GM18861 (cell line): ENCODE data around the gene CASKIN1.

Source experiments
- ATAC-seq: cut with Tn5 transposase; IDR thresholded peaks from one replicate; pipeline ENCODE4 v1.9.1; 2021; ENCODE audit not compliant: unreplicated experiment

The CASKIN1 gene

GRCh38 chr16:2176047-2176446 lies 20.4 kb downstream of the CASKIN1 start:
- no peak for ATAC-seq

DNA sequence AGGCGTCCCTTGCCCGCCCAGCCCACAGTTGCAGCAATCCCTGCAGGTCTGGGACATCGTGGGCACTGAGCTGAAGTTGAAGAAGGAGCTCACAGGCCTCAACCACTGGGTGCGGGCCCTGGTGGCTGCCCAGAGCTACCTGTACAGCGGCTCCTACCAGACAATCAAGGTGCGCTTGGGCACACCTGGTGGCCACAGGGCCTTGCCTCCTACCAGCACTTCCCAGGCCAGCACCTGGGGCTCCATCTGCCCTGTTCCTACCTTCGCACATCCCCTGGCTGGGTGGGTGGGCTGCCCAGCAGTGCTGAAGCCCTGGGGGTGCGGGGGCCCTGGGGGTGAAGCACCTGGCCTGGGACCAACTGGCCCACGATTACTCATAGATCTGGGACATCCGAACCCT lies 21.0 kb downstream of the CASKIN1 start:
- no peak for ATAC-seq

GRCh38 chr16:2174396-2175131 lies 21.8 kb downstream of the CASKIN1 start:
- no peak for ATAC-seq

- ATAC-seq: no peak
These were observed 22.5 kb downstream of the CASKIN1 start for GRCh38 chr16:2173916-2174315.

GRCh38 chr16:2173366-2173765 lies 23.0 kb downstream of the CASKIN1 start:
- ATAC-seq: no peak

- no peak for ATAC-seq
These were observed 23.6 kb downstream of the CASKIN1 start for GRCh38 chr16:2172688-2173335.

GRCh38 chr16:2171601-2172178 lies 24.7 kb downstream of the CASKIN1 start:
- no peak for ATAC-seq

DNA sequence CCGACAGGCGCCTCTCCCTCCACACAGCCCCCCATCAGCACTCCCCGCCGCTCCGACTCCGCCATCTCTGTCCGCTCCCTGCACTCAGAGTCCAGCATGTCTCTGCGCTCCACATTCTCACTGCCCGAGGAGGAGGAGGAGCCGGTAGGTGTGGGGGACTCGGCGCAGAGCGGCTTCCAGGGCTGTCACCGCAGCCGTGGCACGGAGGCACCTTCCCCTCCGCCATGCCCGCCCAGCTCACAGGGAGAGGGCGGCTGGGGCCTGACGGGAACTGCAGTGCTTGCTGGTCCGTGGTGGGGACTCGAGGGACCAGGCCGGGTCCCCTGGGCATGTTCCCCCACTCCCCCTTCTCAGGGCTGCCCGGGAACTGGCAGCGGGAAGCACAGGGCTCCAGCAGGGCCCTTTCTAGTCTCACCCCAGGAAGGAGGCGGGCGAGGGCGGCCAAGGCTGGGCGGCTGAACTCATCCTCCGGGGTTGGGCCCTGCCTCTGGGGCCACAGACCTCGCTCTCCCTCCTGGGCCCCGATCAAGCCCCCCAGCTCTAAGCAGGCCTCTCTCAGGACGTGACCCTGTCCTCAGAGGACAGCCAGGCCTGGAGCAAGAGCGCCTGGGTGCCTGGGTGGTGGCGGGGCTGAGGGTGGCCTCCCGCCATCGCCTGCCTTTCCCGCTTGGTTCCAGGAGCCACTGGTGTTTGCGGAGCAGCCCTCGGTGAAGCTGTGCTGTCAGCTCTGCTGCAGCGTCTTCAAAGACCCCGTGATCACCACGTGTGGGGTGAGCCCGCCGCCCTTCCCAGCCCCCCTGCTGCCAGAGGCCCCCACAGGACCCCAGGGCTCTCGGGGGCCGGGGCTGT lies 25.6 kb downstream of the CASKIN1 start:
- no peak for ATAC-seq

DNA sequence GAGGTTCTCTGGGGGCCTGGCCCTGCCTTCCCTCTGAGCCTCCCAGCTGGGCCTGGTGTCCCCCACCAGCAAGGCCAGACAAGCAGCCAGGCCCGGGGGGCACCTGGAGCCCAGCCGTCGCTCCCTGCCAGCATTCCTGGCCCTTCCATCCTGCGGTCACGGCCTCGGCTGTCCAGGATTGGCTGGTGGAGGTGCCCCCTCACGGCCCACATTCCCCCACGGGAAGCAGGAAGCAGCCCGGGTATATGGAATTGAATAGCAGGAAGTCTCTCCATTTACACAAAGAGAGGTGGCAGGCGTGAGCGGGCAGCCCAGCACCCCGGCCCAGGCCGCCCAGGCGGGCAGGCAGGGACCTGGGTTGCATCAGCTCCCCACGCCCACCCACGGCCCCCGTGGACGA lies 26.3 kb downstream of the CASKIN1 start:
- ATAC-seq: no peak

DNA sequence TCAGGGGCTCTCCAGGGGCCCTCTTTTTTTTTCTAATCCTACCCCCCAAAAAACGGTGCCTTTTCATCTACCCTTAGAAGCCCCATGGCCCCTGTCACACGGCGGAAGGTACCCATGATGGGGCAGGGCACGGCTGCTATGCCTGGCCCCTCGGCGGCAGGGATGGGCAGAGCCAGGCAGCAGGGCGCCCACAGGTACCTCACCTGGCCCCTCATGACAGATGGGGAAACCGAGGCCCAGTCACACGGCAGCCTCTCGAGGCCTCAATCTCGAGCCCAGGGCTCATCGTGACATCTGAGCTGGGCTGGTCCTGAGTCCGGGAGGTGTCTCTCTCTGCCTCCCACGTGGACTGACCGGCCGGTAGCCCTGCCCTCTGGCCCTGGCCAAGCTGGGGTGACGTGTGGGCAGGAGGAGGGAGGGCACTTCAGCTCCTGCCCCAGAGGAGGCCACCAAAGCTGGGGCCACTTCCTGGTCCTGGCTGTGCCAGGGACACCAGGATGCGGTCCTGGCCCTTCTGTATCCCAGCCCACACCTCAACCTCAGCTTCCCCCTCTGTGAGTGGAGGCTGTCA lies 29.3 kb downstream of the CASKIN1 start:
- no peak for ATAC-seq

- no peak for ATAC-seq
These were observed 29.9 kb downstream of the CASKIN1 start for GRCh38 chr16:2166263-2167067.

DNA sequence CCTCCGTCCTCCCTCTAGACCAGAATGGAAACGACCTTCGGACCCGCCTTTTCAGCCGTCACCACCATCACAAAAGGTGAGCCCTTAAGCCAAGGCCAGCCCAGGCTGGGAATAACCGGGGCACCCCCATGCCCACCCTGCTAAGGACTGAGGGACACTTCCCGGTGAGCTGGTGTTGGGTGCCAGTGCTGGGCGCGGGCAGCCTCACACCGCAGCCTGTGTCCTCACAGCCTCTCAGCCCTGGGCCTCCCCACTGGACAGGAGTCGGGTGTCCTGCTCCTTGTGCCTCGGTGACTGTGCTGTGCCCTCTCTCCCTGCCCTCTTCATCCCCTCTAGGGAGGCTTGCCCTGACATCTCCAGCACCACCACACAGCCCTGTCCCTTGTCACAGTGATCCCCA lies 30.5 kb downstream of the CASKIN1 start:
- ATAC-seq: no peak

DNA sequence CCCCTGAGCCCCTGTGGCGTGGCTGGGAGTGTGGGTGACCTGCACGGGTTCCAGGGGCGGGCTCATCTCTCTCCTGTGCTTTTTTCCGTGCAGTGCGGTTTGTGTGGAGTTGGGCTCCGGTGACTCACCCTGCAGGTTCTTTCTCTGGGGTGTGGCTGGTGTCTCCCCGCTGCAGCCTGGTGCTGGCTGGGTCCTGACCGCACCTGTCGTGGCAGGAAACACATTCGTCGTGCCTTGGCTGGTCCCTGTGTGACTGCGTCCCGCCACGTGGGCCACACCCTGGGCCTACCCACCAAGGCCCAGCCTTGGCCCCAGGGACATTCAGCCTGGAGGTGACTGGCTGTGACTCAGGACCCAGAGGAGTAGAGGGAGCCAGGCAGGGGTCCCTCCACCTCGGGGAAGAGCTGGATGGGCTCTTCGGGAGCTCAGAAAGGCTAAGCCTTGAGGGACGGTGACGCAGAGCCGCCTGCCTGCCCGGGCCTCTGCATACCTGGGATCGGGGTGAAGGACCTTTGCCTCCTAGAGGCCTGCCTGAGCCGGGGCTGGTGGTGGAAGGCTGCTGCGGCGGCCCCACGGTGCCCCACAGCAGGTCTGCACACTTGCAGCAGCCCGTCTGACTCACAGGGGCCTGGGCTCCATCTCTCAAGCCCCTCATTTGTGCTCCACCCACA lies 33.1 kb downstream of the CASKIN1 start:
- ATAC-seq: no peak

GRCh38 chr16:2162676-2163118 lies 33.7 kb downstream of the CASKIN1 start:
- no peak for ATAC-seq

- no peak for ATAC-seq
These were observed 34.5 kb downstream of the CASKIN1 start for GRCh38 chr16:2161911-2162310.

DNA sequence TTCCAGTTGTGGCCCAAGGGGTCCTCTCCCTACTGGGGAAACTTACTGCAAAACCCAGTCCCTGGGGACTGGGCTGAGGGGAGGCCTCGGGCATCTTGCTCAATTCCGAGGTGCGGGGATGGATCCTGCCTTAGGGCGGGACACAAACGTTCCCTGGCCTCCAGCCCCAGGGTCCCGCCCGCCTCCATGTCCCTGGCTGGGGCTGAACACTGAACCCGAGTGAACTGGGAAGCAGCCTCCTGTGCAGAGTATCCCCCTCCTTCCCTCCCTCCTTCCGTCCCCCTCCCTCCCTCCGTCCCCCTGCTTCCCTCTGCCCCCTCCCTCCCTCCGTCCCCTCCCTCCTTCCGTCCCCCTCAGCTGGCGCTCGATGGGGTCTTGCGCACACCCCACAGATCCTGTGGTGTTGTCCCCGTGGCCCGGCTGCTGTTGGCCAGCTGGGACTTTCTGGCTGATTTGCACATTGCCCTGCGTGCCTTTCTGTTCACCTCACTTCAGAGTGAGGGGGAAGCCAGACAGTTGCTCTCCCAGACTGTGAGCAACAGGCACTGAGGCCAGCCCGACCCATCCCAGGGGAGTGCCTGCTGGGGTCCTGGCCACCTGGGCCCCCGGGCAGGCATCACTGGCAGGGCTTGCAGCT lies 35.4 kb downstream of the CASKIN1 start:
- no peak for ATAC-seq

DNA sequence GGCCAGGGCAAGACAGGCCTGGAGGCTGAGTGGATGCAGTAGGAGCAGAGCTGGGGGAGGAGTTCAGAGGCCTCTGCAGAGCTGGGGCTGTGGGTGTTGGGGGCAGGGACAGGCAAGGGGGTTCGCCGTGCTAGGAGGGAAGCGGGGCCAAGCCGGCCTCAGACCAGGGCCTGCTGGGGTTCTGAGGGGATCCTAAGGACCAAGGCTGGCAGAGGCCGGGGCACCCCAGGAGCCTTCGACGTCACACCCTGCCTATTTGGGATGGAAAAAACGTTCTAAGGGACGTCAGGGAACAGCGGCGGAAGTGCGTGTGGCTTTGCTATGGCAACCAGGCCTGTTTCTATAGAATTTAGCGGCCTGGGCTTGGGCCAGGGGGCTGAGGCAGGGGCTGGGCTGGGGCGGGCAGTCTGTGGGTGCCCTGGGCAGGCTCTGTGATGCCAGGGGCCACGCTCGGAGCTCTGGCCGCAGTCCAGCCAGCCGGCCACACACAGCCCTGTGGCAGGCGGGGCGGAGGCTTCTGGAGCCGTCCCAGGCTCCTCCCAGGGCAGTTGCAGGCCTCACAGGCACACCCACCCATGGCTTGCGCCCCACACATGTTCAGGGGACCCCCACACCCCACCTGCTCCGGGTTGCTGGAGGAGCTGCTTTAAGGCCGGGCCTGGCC lies 37.1 kb downstream of the CASKIN1 start:
- no peak for ATAC-seq

DNA sequence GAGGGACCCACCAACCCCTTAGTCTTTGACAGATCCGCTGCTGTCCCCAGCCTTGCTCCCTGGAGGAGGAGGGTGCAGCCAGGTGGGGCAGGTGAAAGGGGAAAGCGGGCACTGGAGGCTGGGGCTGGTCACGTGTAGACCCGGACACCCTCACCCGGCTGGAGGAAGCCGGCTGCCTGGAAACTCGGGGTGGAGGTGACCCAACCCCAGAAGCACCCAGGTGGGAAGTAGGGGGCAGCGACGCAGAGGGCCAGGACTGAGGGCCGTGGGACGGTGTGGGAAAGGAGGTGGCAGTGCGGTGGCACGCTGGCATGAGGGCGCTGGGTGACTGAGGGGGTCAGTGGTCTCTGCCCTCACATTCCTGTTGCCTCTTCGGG lies 38.2 kb downstream of the CASKIN1 start:
- ATAC-seq: no peak
